H9 (cell line): Measurements from ENCODE around the gene AKAP12. TPM values are rescaled to one million over a fixed set of nuclear protein-coding genes. Genes with fewer than 3 reads are reported as not detected.

Experiments used
- DNase-seq: peaks from one replicate; pipeline ENCODE4 v3.0.0-alpha.2; 2017
- H2AFZ ChIP-seq: one replicate; pipeline ENCODE4 v1.6.1; 2013; ENCODE audit warnings: mild to moderate bottlenecking, low read length, control low read depth, moderate library complexity
- H2AK5ac ChIP-seq: 2 replicates; pipeline ENCODE4 v1.6.1; 2013; ENCODE audit warnings: low read length, control low read depth, mixed read lengths; ENCODE audit not compliant: insufficient read length
- H2BK120ac ChIP-seq: one replicate; pipeline ENCODE4 v1.6.1; 2013; ENCODE audit warnings: low read depth, mild to moderate bottlenecking, low read length, control low read depth, inconsistent platforms; ENCODE audit not compliant: poor library complexity, severe bottlenecking
- H2BK12ac ChIP-seq: 2 replicates; pipeline ENCODE4 v1.6.1; 2013; ENCODE audit warnings: low read length, control low read depth, mixed read lengths, low read depth; ENCODE audit not compliant: insufficient read length
- H2BK15ac ChIP-seq: 2 replicates; pipeline ENCODE4 v1.6.1; 2013; ENCODE audit warnings: low read depth, low read length, control low read depth
- H2BK20ac ChIP-seq: one replicate; pipeline ENCODE4 v1.6.1; 2013; ENCODE audit warnings: low read depth, mild to moderate bottlenecking, low read length, control low read depth, inconsistent platforms; ENCODE audit not compliant: poor library complexity, severe bottlenecking
- H2BK5ac ChIP-seq: 2 replicates; pipeline ENCODE4 v1.6.1; 2013; ENCODE audit warnings: low read length, control low read depth, mixed read lengths; ENCODE audit not compliant: insufficient read length
- H3K14ac ChIP-seq: 2 replicates; pipeline ENCODE4 v1.6.1; 2013; ENCODE audit warnings: low read length, control low read depth; ENCODE audit not compliant: insufficient read depth
- H3K18ac ChIP-seq: 2 replicates; pipeline ENCODE4 v1.6.1; 2013; ENCODE audit warnings: low read depth, mild to moderate bottlenecking, mixed read lengths, low read length, control low read depth; ENCODE audit not compliant: insufficient read length
- H3K23ac ChIP-seq: 2 replicates; pipeline ENCODE4 v1.6.1; 2013; ENCODE audit warnings: low read length, control low read depth, mixed read lengths, low read depth; ENCODE audit not compliant: insufficient read length
- H3K23me2 ChIP-seq: 2 replicates; pipeline ENCODE4 v1.6.1; 2013; ENCODE audit warnings: low read depth, mild to moderate bottlenecking, mixed read lengths, low read length, control low read depth; ENCODE audit not compliant: insufficient read length, poor library complexity, severe bottlenecking
- H3K27ac ChIP-seq: 2 replicates; pipeline ENCODE4 v1.5.1; 2013; ENCODE audit warnings: low read length, control low read depth, mixed read lengths, low read depth; ENCODE audit not compliant: insufficient read length
- H3K27me3 ChIP-seq: 2 replicates; pipeline ENCODE4 v1.6.1; 2013; ENCODE audit warnings: low read length, control low read depth, inconsistent platforms; ENCODE audit not compliant: insufficient read depth
- H3K4ac ChIP-seq: 2 replicates; pipeline ENCODE4 v1.6.1; 2013; ENCODE audit warnings: low read depth, mild to moderate bottlenecking, control low read depth, inconsistent platforms, low read length, moderate library complexity
- H3K4me1 ChIP-seq: 2 replicates; pipeline ENCODE4 v1.6.1; 2013; ENCODE audit warnings: low read length, control low read depth, inconsistent platforms; ENCODE audit not compliant: insufficient read depth
- H3K4me2 ChIP-seq: 2 replicates; pipeline ENCODE4 v1.6.1; 2013; ENCODE audit warnings: low read length, control low read depth, mixed read lengths; ENCODE audit not compliant: insufficient read length, insufficient read depth
- H3K56ac ChIP-seq: 2 replicates; pipeline ENCODE4 v1.6.1; 2013; ENCODE audit warnings: low read depth, mild to moderate bottlenecking, mixed read lengths, low read length, control low read depth; ENCODE audit not compliant: insufficient read length
- H3K79me1 ChIP-seq: 2 replicates; pipeline ENCODE4 v1.6.1; 2013; ENCODE audit warnings: low read depth, mild to moderate bottlenecking, moderate library complexity, low read length, control low read depth, inconsistent platforms; ENCODE audit not compliant: insufficient read depth, poor library complexity, severe bottlenecking
- H3K79me2 ChIP-seq: 2 replicates; pipeline ENCODE4 v1.6.1; 2013; ENCODE audit warnings: low read length, control low read depth, inconsistent platforms; ENCODE audit not compliant: insufficient read depth
- H3K9ac ChIP-seq: 2 replicates; pipeline ENCODE4 v1.6.1; 2013; ENCODE audit warnings: low read length, control low read depth, mixed read lengths; ENCODE audit not compliant: insufficient read length; ENCODE audit errors: extremely low read depth
- H3K9me3 ChIP-seq: one replicate; pipeline ENCODE4 v1.6.1; 2013; ENCODE audit warnings: low read depth, low read length, inconsistent platforms; ENCODE audit not compliant: control insufficient read depth
- H3T11ph ChIP-seq: one replicate; pipeline ENCODE4 v1.6.1; 2013; ENCODE audit warnings: mild to moderate bottlenecking, low read length, control low read depth, inconsistent platforms
- H4K20me1 ChIP-seq: one replicate; pipeline ENCODE4 v1.6.1; 2013; ENCODE audit not compliant: control insufficient read depth, insufficient read length, insufficient read depth
- H4K5ac ChIP-seq: 2 replicates; pipeline ENCODE4 v1.6.1; 2013; ENCODE audit warnings: low read depth, mild to moderate bottlenecking, mixed read lengths, low read length, control low read depth; ENCODE audit not compliant: insufficient read length
- H4K8ac ChIP-seq: replicated peaks from 2 replicates; pipeline ENCODE4 v1.6.1; 2013; ENCODE audit warnings: low read length, control low read depth, mixed read lengths, low read depth; ENCODE audit not compliant: insufficient read length
- H4K91ac ChIP-seq: 2 replicates; pipeline ENCODE4 v1.6.1; 2013; ENCODE audit warnings: low read depth, mild to moderate bottlenecking, moderate library complexity, mixed read lengths, low read length, control low read depth; ENCODE audit not compliant: insufficient read length
- H3K27ac Mint-ChIP-seq, 3 experiments: 2 replicates in 2 of 3; 3 replicates in 1 of 3; pipeline ENCODE4 v1.8.0; 2020 to 2021; ENCODE audit warnings: mixed read lengths in 3 of 3, mild to moderate bottlenecking in 1 of 3, moderate library complexity in 1 of 3
- H3K27me3 Mint-ChIP-seq: 2 replicates; pipeline ENCODE4 v1.8.0; 2021; ENCODE audit warnings: low read depth, mild to moderate bottlenecking, moderate library complexity, mixed read lengths
- H3K36me3 Mint-ChIP-seq, 3 experiments: 2 replicates in 2 of 3; 3 replicates in 1 of 3; pipeline ENCODE4 v1.8.0; 2020 to 2021; ENCODE audit warnings: low read depth in 3 of 3, mixed read lengths in 3 of 3; ENCODE audit not compliant: insufficient read depth in 1 of 3
- H3K4me1 Mint-ChIP-seq, 2 experiments: 2 replicates each; pipeline ENCODE4 v1.8.0; 2020; ENCODE audit warnings: mixed read lengths in 2 of 2
- H3K4me3 Mint-ChIP-seq, 2 experiments: 2 replicates in 1 of 2; 3 replicates in 1 of 2; pipeline ENCODE4 v1.8.0; 2020 to 2021; ENCODE audit warnings: mild to moderate bottlenecking in 2 of 2, mixed read lengths in 2 of 2, moderate library complexity in 1 of 2
- H3K9me3 Mint-ChIP-seq, 2 experiments: 2 replicates in 1 of 2; 3 replicates in 1 of 2; pipeline ENCODE4 v1.8.0; 2020; ENCODE audit warnings: mild to moderate bottlenecking in 2 of 2, mixed read lengths in 2 of 2, moderate library complexity in 1 of 2
- CTCF ChIP-seq: fragments of 200-600 bp; sonication (generic); conservative IDR thresholded peaks from 3 replicates; pipeline ENCODE4 v1.8.0; 2021; ENCODE audit warnings: antibody characterized with exemption, mild to moderate bottlenecking
- WGBS: extraction: QIAGEN DNeasy Blood & Tissue Kit; methylation state at CpG from one replicate; pipeline ENCODE4 v1.1.7; 2013; ENCODE audit warnings: missing lambda C conversion rate, low lambda C conversion rate, mixed read lengths; ENCODE audit not compliant: insufficient read length; ENCODE audit errors: extremely low coverage; 5-methylcytosine and 5-hydroxymethylcytosine counted together
- total RNA-seq: library from RNA; stranded (reverse); gene quantifications from 2 replicates; pipeline ENCODE4 v1.2.1, GENCODE V29; 2021

Gene AKAP12
- total RNA-seq, 1 experiment from 2014 or later, result 52.3 TPM

DNA sequence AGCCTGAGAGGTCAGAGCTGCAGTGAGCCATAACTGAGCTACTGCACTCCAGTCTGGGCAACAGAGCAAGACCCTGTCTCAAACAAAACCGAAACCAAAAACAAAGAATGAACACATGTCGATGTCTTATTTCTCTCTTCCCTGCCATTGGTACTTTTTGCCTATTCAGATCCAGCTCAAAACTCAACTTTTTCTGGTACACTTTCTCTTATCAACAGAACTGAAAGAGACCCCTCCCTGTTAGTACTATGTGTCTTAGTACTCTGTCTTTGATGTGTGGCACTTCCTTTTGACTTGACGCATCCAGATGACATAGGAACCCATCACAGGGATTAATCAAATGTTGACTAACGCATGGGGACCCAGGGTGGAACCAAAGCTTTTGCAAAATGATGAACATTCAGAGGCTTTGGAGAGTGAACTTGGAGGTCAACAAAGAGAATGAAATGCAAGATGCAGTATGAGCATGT lies 44.8 kb downstream of the AKAP12 start:
- H3K9me3 ChIP-seq, result no peaks in the 10 kb centered on the region
- H3K56ac ChIP-seq, result no peak overlapping the region
- no peak for TF ChIP-seq CTCF
- H3K36me3 Mint-ChIP-seq, result peaks cover 0 to 1% (median 0%) of the 10 kb centered on the region in 3 experiments; a peak in 1 of 7 replicates
- no peak overlapping the region for H3K23ac ChIP-seq
- H3T11ph ChIP-seq, result no peak overlapping the region
- no peak overlapping the region for H4K8ac ChIP-seq
- no peak for DNase-seq
- H3K27me3 ChIP-seq, result no peaks in the 10 kb centered on the region
- no peaks in the 10 kb centered on the region for H3K23me2 ChIP-seq
- no peak overlapping the region for H2AFZ ChIP-seq
- H3K27me3 Mint-ChIP-seq, result no peaks in the 10 kb centered on the region
- H3K9me3 Mint-ChIP-seq, result no peaks in the 10 kb centered on the region
- no CpG with 5 or more reads among the region's 4 CpGs for WGBS
- no peak overlapping the region for H2BK12ac ChIP-seq
- H3K14ac ChIP-seq, result no peak overlapping the region
- H3K79me1 ChIP-seq, result peaks cover 2% of the 10 kb centered on the region
- H2BK20ac ChIP-seq, result no peak overlapping the region
- H4K20me1 ChIP-seq, result no peaks in the 10 kb centered on the region
- H2BK15ac ChIP-seq, result no peak overlapping the region
- no peak overlapping the region for H3K27ac Mint-ChIP-seq
- H3K4me2 ChIP-seq, result no peak overlapping the region
- H3K4me1 Mint-ChIP-seq, result peaks cover 14 to 15% of the 10 kb centered on the region in 2 experiments
- H3K18ac ChIP-seq, result no peak overlapping the region
- no peak overlapping the region for H2BK120ac ChIP-seq
- H3K27ac ChIP-seq, result no peak overlapping the region
- H4K91ac ChIP-seq, result no peak overlapping the region
- no peaks in the 10 kb centered on the region for H3K4me1 ChIP-seq
- H4K5ac ChIP-seq, result no peak overlapping the region
- H3K4ac ChIP-seq, result no peak overlapping the region
- H3K79me2 ChIP-seq, result no peaks in the 10 kb centered on the region
- no peak overlapping the region for H2BK5ac ChIP-seq
- H2AK5ac ChIP-seq, result no peak overlapping the region
- no peak overlapping the region for H3K4me3 Mint-ChIP-seq
- H3K9ac ChIP-seq, result no peak overlapping the region
